Esophagus muscularis mucosa (tissue), 4 donors: Measurements from ENCODE around the gene MEIS1. TPM values are rescaled to one million over a fixed set of nuclear protein-coding genes. Genes with fewer than 3 reads are reported as not detected.

Source experiments
- DNase-seq: peaks from one replicate; pipeline ENCODE4 v3.0.0-alpha.2; 2017; ENCODE audit errors: extremely low spot score
- H3K27ac ChIP-seq, 4 donors: fragments of 200-600 bp; sonication (generic); replicated peaks in 1 of 4; 1 replicate in 3 of 4; 2 replicates in 1 of 4; pipeline ENCODE4 v1.5.1; 2016 to 2019; ENCODE audit warnings: mild to moderate bottlenecking in 1 of 4
- H3K27me3 ChIP-seq, 4 donors: fragments of 200-600 bp; sonication (generic); one replicate each; pipeline versions ENCODE4 v1.5.1 to v1.6.0; 2016 to 2019
- H3K36me3 ChIP-seq, 4 donors: fragments of 200-600 bp; sonication (generic); one replicate each; pipeline ENCODE4 v1.5.1; 2016 to 2019
- H3K4me1 ChIP-seq, 4 donors: fragments of 200-600 bp; sonication (generic); one replicate each; pipeline ENCODE4 v1.5.1; 2016 to 2019
- H3K4me3 ChIP-seq, 4 donors: fragments of 200-600 bp; sonication (generic); 1 replicate in 2 of 4; 2 replicates in 2 of 4; pipeline ENCODE4 v1.5.1; 2016 to 2019; ENCODE audit warnings: mild to moderate bottlenecking in 4 of 4, moderate library complexity in 1 of 4
- H3K9me3 ChIP-seq, 4 donors: fragments of 200-600 bp; sonication (generic); 1 replicate in 3 of 4; 2 replicates in 1 of 4; pipeline ENCODE4 v1.5.1; 2016 to 2019
- EP300 ChIP-seq: sonication (generic); formaldehyde crosslinking; IDR thresholded peaks from one replicate; pipeline ENCODE4 v1.6.1; 2017; ENCODE audit warnings: antibody characterized with exemption
- POLR2A ChIP-seq: fragments of 450-650 bp; IDR thresholded peaks from one replicate; pipeline ENCODE4 v1.6.1; 2017; ENCODE audit warnings: antibody characterized with exemption, moderate library complexity, mild to moderate bottlenecking, low read depth
- POLR2AphosphoS5 ChIP-seq, 2 donors: sonication (generic); formaldehyde crosslinking; IDR thresholded peaks; one replicate each; pipeline ENCODE4 v1.6.1; 2017; ENCODE audit warnings: antibody characterized with exemption in 2 of 2
- WGBS: methylation state at CpG from one replicate; pipeline ENCODE4 v1.1.5; 2018; 5-methylcytosine and 5-hydroxymethylcytosine counted together
- intact Hi-C: fragments of 100-400 bp; cut with DNase I; formaldehyde crosslinking; loops from one replicate; pipeline ENCODE4 v1.15.1; 2023
- total RNA-seq, 4 donors: library from RNA; depleted of rRNA; stranded (reverse); fragments of >200 nt; gene quantifications; one replicate each; pipeline versions ENCODE4 v1.1.0 to v1.2.1, GENCODE V29; 2016
- TF ChIP-seq, protein P1 (sequence below), 3 experiments: fragments of 200-600 bp in 2 of 3; fragments of 450-650 bp in 1 of 3; sonication (generic) in 2 of 3; IDR thresholded peaks; one replicate each; pipeline ENCODE4 v1.5.1; 2017 to 2019; ENCODE audit warnings: antibody characterized with exemption in 3 of 3, mild to moderate bottlenecking in 2 of 3, moderate library complexity in 1 of 3

The MEIS1 gene
- total RNA-seq, 4 donors from 2014 or later: 89.8 to 166 (median 132) TPM

DNA sequence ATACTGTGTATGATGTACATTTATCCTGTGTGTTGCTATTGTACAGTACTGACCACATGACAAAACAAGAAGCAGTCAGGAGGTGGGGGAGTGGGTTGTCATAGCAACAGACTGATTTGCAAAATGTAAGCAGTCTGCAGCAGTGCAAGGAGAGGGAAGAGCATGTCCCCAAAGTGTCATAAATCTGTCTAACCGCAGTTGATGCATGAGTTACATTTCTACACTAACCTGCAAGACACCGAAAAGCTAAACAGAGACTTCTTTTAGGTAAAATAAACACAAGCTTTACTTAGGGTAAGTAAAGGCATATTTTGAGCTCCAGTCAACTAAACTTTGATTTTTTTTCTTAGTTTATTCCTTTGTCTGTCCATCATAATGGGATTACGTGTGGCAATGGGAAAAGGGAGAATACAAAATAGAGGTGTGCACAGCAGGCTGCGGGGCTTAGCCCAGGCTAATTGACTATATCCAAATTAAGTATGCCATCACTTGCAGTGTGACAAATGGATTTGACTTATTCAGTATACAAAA, 134.5 kb downstream of the MEIS1 start:
- 40% methylated on average over 4 of the region's 4 CpGs for whole genome bisulfite sequencing
- TF ChIP-seq, protein P1, sequence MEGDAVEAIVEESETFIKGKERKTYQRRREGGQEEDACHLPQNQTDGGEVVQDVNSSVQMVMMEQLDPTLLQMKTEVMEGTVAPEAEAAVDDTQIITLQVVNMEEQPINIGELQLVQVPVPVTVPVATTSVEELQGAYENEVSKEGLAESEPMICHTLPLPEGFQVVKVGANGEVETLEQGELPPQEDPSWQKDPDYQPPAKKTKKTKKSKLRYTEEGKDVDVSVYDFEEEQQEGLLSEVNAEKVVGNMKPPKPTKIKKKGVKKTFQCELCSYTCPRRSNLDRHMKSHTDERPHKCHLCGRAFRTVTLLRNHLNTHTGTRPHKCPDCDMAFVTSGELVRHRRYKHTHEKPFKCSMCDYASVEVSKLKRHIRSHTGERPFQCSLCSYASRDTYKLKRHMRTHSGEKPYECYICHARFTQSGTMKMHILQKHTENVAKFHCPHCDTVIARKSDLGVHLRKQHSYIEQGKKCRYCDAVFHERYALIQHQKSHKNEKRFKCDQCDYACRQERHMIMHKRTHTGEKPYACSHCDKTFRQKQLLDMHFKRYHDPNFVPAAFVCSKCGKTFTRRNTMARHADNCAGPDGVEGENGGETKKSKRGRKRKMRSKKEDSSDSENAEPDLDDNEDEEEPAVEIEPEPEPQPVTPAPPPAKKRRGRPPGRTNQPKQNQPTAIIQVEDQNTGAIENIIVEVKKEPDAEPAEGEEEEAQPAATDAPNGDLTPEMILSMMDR (IDR thresholded peaks at IDR 0.05): no peak
- peak in 1 of 2 donors; percentile 26 for TF ChIP-seq POLR2AphosphoS5 (IDR thresholded peaks at IDR 0.05)
- no peak for DNase-seq
- peaks cover 10 to 47% (median 23%) of the 10 kb centered on the region in 4 donors for H3K36me3 ChIP-seq
- no peak overlapping the region for H3K4me3 ChIP-seq
- no peaks in the 10 kb centered on the region for H3K27me3 ChIP-seq
- peak overlapping the region; percentile 30 to 97 (median 77) for H3K27ac ChIP-seq
- intact Hi-C loops: no loop called here
- no peaks in the 10 kb centered on the region for H3K9me3 ChIP-seq
- H3K4me1 ChIP-seq: peaks cover 3 to 98% (median 79%) of the 10 kb centered on the region in 4 donors

DNA sequence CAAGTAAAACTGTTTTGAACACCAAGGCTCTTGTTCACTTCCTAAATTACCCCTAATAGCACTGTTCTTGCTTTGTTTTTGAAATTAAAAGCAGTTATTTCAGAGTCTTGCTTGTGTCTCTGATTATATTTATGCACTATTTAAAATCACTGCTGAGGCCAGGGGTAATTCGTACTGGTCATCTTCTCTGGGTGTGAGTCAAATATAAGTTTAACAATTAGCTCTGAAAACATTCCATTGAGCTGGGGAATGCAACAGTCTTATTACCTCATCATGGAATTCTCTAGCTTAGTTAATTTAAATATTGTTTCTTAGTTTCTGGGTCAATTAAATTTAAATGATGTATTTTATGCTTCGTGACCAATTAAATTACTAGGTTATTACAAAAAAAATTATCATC, 135.0 kb downstream of the MEIS1 start:
- Histone ChIP-seq H3K27me3 (no peaks in the 10 kb centered on the region), H3K36me3 (peaks cover 10 to 47% (median 23%) of the 10 kb centered on the region in 4 donors), H3K9me3 (no peaks in the 10 kb centered on the region), H3K27ac (peak overlapping the region; percentile 30 to 97 (median 77)), H3K4me3 (no peak overlapping the region), H3K4me1 (peaks cover 3 to 98% (median 77%) of the 10 kb centered on the region in 4 donors)
- intact Hi-C loops: loop anchor here (10.0 kb wide), 1 partner anchor 755 kb away; no protein-coding TSS in a partner anchor
- DNase-seq: no peak
- TF ChIP-seq, protein P1 (IDR thresholded peaks at IDR 0.05): no peak
- TF ChIP-seq POLR2A (no peak), EP300 (no peak), POLR2AphosphoS5 (IDR thresholded peaks at IDR 0.05) (no peak)
- 61% methylated on average over 2 of the region's 2 CpGs for WGBS

DNA sequence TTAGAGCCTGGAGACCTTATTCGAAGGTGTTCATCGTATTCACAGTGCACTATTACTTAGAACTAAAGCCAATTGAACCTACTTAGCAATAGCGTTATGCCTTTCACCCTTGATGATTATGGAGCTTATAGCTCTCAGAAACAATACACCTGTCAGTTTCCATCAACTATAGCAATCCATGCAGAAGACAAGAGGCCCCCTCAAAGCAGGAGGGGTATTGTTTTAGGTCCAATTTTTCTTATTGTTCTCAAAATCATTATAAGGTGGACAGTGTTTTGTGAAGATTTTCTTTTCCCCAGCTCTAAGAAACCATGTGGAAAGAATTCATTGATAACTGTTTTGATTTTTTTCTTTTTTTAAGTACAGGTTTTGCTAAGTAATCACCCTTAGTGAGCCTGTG, 135.5 kb downstream of the MEIS1 start:
- Histone ChIP-seq H3K4me1 (peaks cover 3 to 98% (median 74%) of the 10 kb centered on the region in 4 donors), H3K9me3 (no peaks in the 10 kb centered on the region), H3K36me3 (peaks cover 10 to 47% (median 23%) of the 10 kb centered on the region in 4 donors), H3K27ac (peak overlapping the region in 3 of 4 donors; percentile 59 to 97 (median 95)), H3K27me3 (no peaks in the 10 kb centered on the region), H3K4me3 (no peak overlapping the region)
- no peak for DNase-seq
- WGBS: 65% methylated on average over 3 of the region's 3 CpGs
- TF ChIP-seq, protein P1 (IDR thresholded peaks at IDR 0.05): no peak
- TF ChIP-seq POLR2AphosphoS5 (IDR thresholded peaks at IDR 0.05): no peak
- no peak for TF ChIP-seq EP300
- no peak for TF ChIP-seq POLR2A
- intact Hi-C loops: loop anchor here (10.0 kb wide), 1 partner anchor 754 kb away; no protein-coding TSS in a partner anchor

DNA sequence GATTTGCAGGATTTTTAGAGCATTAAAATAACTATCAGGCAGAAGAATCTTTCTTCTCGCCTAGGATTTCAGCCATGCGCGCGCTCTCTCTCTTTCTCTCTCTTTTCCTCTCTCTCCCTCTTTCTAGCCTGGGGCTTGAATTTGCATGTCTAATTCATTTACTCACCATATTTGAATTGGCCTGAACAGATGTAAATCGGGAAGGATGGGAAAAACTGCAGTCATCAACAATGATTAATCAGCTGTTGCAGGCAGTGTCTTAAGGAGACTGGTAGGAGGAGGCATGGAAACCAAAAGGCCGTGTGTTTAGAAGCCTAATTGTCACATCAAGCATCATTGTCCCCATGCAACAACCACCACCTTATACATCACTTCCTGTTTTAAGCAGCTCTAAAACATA, 137.0 kb downstream of the MEIS1 start:
- peaks cover 0 to 13% (median 4%) of the 10 kb centered on the region in 4 donors for H3K27me3 ChIP-seq
- TF ChIP-seq EP300 (no peak), POLR2AphosphoS5 (IDR thresholded peaks at IDR 0.05) (peak in 1 of 2 donors; percentile 29), POLR2A (no peak)
- TF ChIP-seq, protein P1 (IDR thresholded peaks at IDR 0.05): no peak
- H3K4me1 ChIP-seq: peaks cover 15 to 98% (median 78%) of the 10 kb centered on the region in 4 donors
- no peaks in the 10 kb centered on the region for H3K9me3 ChIP-seq
- WGBS: 66% methylated on average over 6 of the region's 6 CpGs
- peaks cover 10 to 47% (median 23%) of the 10 kb centered on the region in 4 donors for H3K36me3 ChIP-seq
- peak overlapping the region; percentile 15 to 97 (median 66) for H3K27ac ChIP-seq
- intact Hi-C loops: loop anchor here (10.0 kb wide), 1 partner anchor 753 kb away; no protein-coding TSS in a partner anchor
- no peak overlapping the region for H3K4me3 ChIP-seq
- no peak for DNase-seq
